GM23338 (cell line): ENCODE measurements around the gene PFN2. TPM values are rescaled to one million over a fixed set of nuclear protein-coding genes. Genes with fewer than 3 reads are reported as not detected.

Source experiments
- ATAC-seq: fragments of 200-7000 bp; cut with Tn5 transposase; 3 replicates; pipeline ENCODE4 v1.9.1; 2020
- DNase-seq: peaks from one replicate; pipeline ENCODE4 v3.0.0-alpha.2; 2015; ENCODE audit warnings: low spot score
- H2AFZ ChIP-seq: fragments of 200-600 bp; sonication (generic); 2 replicates; pipeline ENCODE4 v1.8.0; 2016; ENCODE audit warnings: antibody characterized with exemption, mild to moderate bottlenecking, moderate library complexity
- H3F3A ChIP-seq: fragments of 200-600 bp; sonication (generic); replicated peaks from 2 replicates; pipeline ENCODE4 v1.8.0; 2017; ENCODE audit warnings: antibody characterized with exemption, mixed run types, low read depth
- H3K27ac ChIP-seq: fragments of 200-600 bp; sonication (generic); 2 replicates; pipeline ENCODE4 v1.6.1; 2016; ENCODE audit warnings: low read depth
- H3K27me3 ChIP-seq: fragments of 200-600 bp; sonication (generic); 2 replicates; pipeline ENCODE4 v1.8.0; 2016; ENCODE audit warnings: mild to moderate bottlenecking, mixed run types, moderate library complexity; ENCODE audit not compliant: insufficient read depth
- H3K36me3 ChIP-seq: fragments of 200-600 bp; sonication (generic); 2 replicates; pipeline ENCODE4 v1.8.0; 2016; ENCODE audit warnings: mild to moderate bottlenecking; ENCODE audit not compliant: insufficient read depth
- H3K4me1 ChIP-seq: fragments of 200-600 bp; sonication (generic); 2 replicates; pipeline ENCODE4 v1.8.0; 2016; ENCODE audit warnings: mild to moderate bottlenecking, moderate library complexity; ENCODE audit not compliant: insufficient read depth
- H3K4me2 ChIP-seq: fragments of 200-600 bp; sonication (generic); 2 replicates; pipeline ENCODE4 v1.7.1; 2017; ENCODE audit warnings: mixed run types
- H3K4me3 ChIP-seq: fragments of 200-600 bp; sonication (generic); 2 replicates; pipeline ENCODE4 v1.6.1; 2016; ENCODE audit warnings: mixed run types
- H3K79me2 ChIP-seq: fragments of 200-600 bp; sonication (generic); replicated peaks from 2 replicates; pipeline ENCODE4 v1.8.0; 2017; ENCODE audit warnings: mild to moderate bottlenecking; ENCODE audit not compliant: insufficient read depth
- H3K9me2 ChIP-seq: fragments of 200-600 bp; sonication (generic); 2 replicates; pipeline ENCODE4 v1.8.0; 2017; ENCODE audit not compliant: insufficient read depth
- H4K20me1 ChIP-seq: fragments of 200-600 bp; sonication (generic); replicated peaks from 2 replicates; pipeline ENCODE4 v1.8.0; 2017; ENCODE audit warnings: mild to moderate bottlenecking; ENCODE audit not compliant: insufficient read depth
- H3K27ac Mint-ChIP-seq: 2 replicates; pipeline ENCODE4 v1.8.0; 2020; ENCODE audit warnings: inconsistent platforms, mild to moderate bottlenecking, moderate library complexity, mixed read lengths
- H3K27me3 Mint-ChIP-seq: 3 replicates; pipeline ENCODE4 v1.8.0; 2022; ENCODE audit warnings: low read depth, mild to moderate bottlenecking, moderate library complexity, mixed read lengths, inconsistent platforms; ENCODE audit not compliant: insufficient read depth, poor library complexity
- H3K36me3 Mint-ChIP-seq: 3 replicates; pipeline ENCODE4 v1.8.0; 2021; ENCODE audit warnings: low read depth, mild to moderate bottlenecking, inconsistent platforms, moderate library complexity, mixed read lengths
- H3K4me1 Mint-ChIP-seq: 3 replicates; pipeline ENCODE4 v1.8.0; 2020; ENCODE audit warnings: mild to moderate bottlenecking, inconsistent platforms, mixed read lengths
- H3K4me3 Mint-ChIP-seq: 3 replicates; pipeline ENCODE4 v1.8.0; 2021; ENCODE audit warnings: moderate library complexity, mild to moderate bottlenecking, inconsistent platforms, mixed read lengths
- H3K9me3 Mint-ChIP-seq: 3 replicates; pipeline ENCODE4 v1.8.0; 2020; ENCODE audit warnings: moderate library complexity, mild to moderate bottlenecking, inconsistent platforms, mixed read lengths
- CREB1 ChIP-seq: fragments of 250-450 bp; sonication (Bioruptor Pico); IDR thresholded peaks from 2 replicates; pipeline ENCODE4 v1.5.0; 2020; ENCODE audit warnings: low read depth, mild to moderate bottlenecking, moderate library complexity
- EZH2 ChIP-seq: fragments of 200-600 bp; sonication (generic); IDR thresholded peaks from one replicate; pipeline ENCODE4 v1.8.0; 2017; ENCODE audit warnings: antibody characterized with exemption, mild to moderate bottlenecking, low read depth; ENCODE audit not compliant: unreplicated experiment
- JUNB ChIP-seq: IDR thresholded peaks from one replicate; pipeline ENCODE4 v1.6.1; 2016; ENCODE audit warnings: antibody characterized with exemption; ENCODE audit not compliant: unreplicated experiment
- POLR2AphosphoS5 ChIP-seq: IDR thresholded peaks from 2 replicates; pipeline ENCODE4 v1.6.1; 2016; ENCODE audit warnings: antibody characterized with exemption, low read depth
- ZNF114 ChIP-seq: fragments of 250-450 bp; sonication (Bioruptor Pico); IDR thresholded peaks from 2 replicates; pipeline ENCODE4 v1.5.0; 2020; ENCODE audit warnings: mild to moderate bottlenecking, moderate library complexity
- ZNF331 ChIP-seq: fragments of 250-450 bp; sonication (Bioruptor Pico); IDR thresholded peaks from 2 replicates; pipeline ENCODE4 v1.5.0; 2020; ENCODE audit warnings: low read depth, mild to moderate bottlenecking, moderate library complexity
- polyA plus RNA-seq: library from polyadenylated mRNA; unstranded; fragments of >200 nt; fragmentation: Nextera tagmentation; extraction: Ambion mirVana; gene quantifications from 2 replicates; pipeline ENCODE4 v1.2.1, GENCODE V29; 2016
- total RNA-seq: library from RNA; depleted of rRNA; stranded (reverse); fragments of >200 nt; shearing (Covaris generic); gene quantifications from 2 replicates; pipeline ENCODE4 v1.2.3, GENCODE V29; 2014
- TF ChIP-seq, protein P1 (sequence below): fragments of 250-450 bp; sonication (Bioruptor Pico); IDR thresholded peaks from 2 replicates; pipeline ENCODE4 v1.5.0; 2020; ENCODE audit warnings: mild to moderate bottlenecking, moderate library complexity
- TF ChIP-seq, protein P2 (sequence below): IDR thresholded peaks from one replicate; pipeline ENCODE4 v1.6.1; 2018; ENCODE audit warnings: antibody characterized with exemption; ENCODE audit not compliant: unreplicated experiment
- TF ChIP-seq, protein P3 (sequence below), 2 experiments: fragments of 200-600 bp in 1 of 2; sonication (generic) in 1 of 2; conservative IDR thresholded peaks; 2 replicates each; pipeline versions ENCODE4 v1.5.1 to v1.6.1; 2016 to 2017; ENCODE audit warnings: antibody characterized with exemption in 2 of 2, low read depth in 2 of 2, mild to moderate bottlenecking in 2 of 2, moderate library complexity in 1 of 2

Gene PFN2
- total and polyA plus RNA-seq, 2 experiments from 2014 or later = 183 to 212 TPM

DNA sequence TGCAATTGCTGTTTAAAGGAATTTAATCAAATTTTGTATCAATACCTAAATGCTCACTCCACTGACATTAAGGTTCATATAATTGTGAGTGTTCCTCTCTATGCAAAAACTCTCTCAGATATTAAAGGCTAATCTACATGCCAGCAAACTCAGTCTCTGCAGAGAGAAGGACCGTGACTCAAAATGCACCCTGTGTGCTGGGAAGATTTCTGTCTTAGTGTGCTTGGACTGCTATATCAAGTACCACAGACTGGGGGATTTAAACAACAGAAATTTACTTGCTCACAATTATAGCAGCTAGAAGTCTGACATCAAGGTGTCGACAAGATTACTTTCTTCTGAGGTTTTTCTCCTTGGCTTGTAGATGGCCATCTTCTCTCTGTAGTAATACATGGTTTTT, 18.6 kb upstream of the PFN2 start (continued):
- TF ChIP-seq, protein P1, sequence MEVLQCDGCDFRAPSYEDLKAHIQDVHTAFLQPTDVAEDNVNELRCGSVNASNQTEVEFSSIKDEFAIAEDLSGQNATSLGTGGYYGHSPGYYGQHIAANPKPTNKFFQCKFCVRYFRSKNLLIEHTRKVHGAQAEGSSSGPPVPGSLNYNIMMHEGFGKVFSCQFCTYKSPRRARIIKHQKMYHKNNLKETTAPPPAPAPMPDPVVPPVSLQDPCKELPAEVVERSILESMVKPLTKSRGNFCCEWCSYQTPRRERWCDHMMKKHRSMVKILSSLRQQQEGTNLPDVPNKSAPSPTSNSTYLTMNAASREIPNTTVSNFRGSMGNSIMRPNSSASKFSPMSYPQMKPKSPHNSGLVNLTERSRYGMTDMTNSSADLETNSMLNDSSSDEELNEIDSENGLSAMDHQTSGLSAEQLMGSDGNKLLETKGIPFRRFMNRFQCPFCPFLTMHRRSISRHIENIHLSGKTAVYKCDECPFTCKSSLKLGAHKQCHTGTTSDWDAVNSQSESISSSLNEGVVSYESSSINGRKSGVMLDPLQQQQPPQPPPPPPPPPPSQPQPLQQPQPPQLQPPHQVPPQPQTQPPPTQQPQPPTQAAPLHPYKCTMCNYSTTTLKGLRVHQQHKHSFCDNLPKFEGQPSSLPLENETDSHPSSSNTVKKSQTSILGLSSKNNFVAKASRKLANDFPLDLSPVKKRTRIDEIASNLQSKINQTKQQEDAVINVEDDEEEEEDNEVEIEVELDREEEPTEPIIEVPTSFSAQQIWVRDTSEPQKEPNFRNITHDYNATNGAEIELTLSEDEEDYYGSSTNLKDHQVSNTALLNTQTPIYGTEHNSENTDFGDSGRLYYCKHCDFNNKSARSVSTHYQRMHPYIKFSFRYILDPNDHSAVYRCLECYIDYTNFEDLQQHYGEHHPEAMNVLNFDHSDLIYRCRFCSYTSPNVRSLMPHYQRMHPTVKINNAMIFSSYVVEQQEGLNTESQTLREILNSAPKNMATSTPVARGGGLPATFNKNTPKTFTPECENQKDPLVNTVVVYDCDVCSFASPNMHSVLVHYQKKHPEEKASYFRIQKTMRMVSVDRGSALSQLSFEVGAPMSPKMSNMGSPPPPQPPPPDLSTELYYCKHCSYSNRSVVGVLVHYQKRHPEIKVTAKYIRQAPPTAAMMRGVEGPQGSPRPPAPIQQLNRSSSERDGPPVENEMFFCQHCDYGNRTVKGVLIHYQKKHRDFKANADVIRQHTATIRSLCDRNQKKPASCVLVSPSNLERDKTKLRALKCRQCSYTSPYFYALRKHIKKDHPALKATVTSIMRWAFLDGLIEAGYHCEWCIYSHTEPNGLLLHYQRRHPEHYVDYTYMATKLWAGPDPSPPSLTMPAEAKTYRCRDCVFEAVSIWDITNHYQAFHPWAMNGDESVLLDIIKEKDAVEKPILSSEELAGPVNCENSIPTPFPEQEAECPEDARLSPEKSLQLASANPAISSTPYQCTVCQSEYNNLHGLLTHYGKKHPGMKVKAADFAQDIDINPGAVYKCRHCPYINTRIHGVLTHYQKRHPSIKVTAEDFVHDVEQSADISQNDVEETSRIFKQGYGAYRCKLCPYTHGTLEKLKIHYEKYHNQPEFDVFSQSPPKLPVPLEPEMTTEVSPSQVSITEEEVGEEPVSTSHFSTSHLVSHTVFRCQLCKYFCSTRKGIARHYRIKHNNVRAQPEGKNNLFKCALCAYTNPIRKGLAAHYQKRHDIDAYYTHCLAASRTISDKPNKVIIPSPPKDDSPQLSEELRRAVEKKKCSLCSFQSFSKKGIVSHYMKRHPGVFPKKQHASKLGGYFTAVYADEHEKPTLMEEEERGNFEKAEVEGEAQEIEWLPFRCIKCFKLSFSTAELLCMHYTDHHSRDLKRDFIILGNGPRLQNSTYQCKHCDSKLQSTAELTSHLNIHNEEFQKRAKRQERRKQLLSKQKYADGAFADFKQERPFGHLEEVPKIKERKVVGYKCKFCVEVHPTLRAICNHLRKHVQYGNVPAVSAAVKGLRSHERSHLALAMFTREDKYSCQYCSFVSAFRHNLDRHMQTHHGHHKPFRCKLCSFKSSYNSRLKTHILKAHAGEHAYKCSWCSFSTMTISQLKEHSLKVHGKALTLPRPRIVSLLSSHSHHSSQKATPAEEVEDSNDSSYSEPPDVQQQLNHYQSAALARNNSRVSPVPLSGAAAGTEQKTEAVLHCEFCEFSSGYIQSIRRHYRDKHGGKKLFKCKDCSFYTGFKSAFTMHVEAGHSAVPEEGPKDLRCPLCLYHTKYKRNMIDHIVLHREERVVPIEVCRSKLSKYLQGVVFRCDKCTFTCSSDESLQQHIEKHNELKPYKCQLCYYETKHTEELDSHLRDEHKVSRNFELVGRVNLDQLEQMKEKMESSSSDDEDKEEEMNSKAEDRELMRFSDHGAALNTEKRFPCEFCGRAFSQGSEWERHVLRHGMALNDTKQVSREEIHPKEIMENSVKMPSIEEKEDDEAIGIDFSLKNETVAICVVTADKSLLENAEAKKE (CRISPR knock-in tag) = no peak
- TF ChIP-seq CREB1 (CRISPR knock-in tag) (no peak), ZNF331 (no peak), POLR2AphosphoS5 (no peak)
- TF ChIP-seq, protein P2, sequence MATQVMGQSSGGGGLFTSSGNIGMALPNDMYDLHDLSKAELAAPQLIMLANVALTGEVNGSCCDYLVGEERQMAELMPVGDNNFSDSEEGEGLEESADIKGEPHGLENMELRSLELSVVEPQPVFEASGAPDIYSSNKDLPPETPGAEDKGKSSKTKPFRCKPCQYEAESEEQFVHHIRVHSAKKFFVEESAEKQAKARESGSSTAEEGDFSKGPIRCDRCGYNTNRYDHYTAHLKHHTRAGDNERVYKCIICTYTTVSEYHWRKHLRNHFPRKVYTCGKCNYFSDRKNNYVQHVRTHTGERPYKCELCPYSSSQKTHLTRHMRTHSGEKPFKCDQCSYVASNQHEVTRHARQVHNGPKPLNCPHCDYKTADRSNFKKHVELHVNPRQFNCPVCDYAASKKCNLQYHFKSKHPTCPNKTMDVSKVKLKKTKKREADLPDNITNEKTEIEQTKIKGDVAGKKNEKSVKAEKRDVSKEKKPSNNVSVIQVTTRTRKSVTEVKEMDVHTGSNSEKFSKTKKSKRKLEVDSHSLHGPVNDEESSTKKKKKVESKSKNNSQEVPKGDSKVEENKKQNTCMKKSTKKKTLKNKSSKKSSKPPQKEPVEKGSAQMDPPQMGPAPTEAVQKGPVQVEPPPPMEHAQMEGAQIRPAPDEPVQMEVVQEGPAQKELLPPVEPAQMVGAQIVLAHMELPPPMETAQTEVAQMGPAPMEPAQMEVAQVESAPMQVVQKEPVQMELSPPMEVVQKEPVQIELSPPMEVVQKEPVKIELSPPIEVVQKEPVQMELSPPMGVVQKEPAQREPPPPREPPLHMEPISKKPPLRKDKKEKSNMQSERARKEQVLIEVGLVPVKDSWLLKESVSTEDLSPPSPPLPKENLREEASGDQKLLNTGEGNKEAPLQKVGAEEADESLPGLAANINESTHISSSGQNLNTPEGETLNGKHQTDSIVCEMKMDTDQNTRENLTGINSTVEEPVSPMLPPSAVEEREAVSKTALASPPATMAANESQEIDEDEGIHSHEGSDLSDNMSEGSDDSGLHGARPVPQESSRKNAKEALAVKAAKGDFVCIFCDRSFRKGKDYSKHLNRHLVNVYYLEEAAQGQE = no peak

DNA sequence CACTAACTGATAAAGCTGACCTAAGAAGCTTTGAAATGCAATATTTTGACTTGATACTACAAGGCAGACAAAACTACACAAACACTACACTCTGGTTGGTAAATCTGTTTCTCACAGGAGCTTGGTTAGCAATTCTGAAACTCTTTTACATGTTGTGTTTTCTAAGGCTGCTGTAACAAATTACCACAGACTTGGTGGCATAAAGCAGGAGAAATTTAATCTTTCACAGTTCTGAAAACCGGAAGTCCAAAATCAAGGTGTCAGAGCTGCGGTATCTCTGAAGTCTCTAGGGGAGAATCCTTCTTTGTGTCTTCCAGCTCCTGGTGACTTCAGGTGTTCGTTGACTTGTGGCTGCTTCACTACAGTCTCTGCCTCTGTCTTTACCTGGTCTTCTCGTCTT, 12.9 kb upstream of the PFN2 start:
- H3K9me2 ChIP-seq = no peaks in the 10 kb centered on the region
- H3K4me1 ChIP-seq = no peaks in the 10 kb centered on the region
- H3K27me3 ChIP-seq = no peaks in the 10 kb centered on the region
- ATAC-seq = no peak
- no peaks in the 10 kb centered on the region for H3K27me3 Mint-ChIP-seq
- H3K27ac ChIP-seq = no peak overlapping the region
- H3K4me1 Mint-ChIP-seq = no peaks in the 10 kb centered on the region
- no peak overlapping the region for H3K4me3 Mint-ChIP-seq
- DNase-seq = no peak
- H4K20me1 ChIP-seq = no peaks in the 10 kb centered on the region
- H3K36me3 Mint-ChIP-seq = no peaks in the 10 kb centered on the region
- H3K27ac Mint-ChIP-seq = no peak overlapping the region
- no peaks in the 10 kb centered on the region for H3K79me2 ChIP-seq
- no peak overlapping the region for H3K4me2 ChIP-seq
- no peaks in the 10 kb centered on the region for H3K9me3 Mint-ChIP-seq
- no peak overlapping the region for H2AFZ ChIP-seq
- no peaks in the 10 kb centered on the region for H3K36me3 ChIP-seq
- H3F3A ChIP-seq = no peaks in the 10 kb centered on the region
- H3K4me3 ChIP-seq = no peak overlapping the region
- no peak for TF ChIP-seq ZNF114 (CRISPR knock-in tag)
- TF ChIP-seq CREB1 (CRISPR knock-in tag) = no peak
- TF ChIP-seq ZNF331 = no peak
- no peak for TF ChIP-seq EZH2
- TF ChIP-seq, protein P3, sequence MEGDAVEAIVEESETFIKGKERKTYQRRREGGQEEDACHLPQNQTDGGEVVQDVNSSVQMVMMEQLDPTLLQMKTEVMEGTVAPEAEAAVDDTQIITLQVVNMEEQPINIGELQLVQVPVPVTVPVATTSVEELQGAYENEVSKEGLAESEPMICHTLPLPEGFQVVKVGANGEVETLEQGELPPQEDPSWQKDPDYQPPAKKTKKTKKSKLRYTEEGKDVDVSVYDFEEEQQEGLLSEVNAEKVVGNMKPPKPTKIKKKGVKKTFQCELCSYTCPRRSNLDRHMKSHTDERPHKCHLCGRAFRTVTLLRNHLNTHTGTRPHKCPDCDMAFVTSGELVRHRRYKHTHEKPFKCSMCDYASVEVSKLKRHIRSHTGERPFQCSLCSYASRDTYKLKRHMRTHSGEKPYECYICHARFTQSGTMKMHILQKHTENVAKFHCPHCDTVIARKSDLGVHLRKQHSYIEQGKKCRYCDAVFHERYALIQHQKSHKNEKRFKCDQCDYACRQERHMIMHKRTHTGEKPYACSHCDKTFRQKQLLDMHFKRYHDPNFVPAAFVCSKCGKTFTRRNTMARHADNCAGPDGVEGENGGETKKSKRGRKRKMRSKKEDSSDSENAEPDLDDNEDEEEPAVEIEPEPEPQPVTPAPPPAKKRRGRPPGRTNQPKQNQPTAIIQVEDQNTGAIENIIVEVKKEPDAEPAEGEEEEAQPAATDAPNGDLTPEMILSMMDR (conservative IDR thresholded peaks at IDR 0.05; ENCODE audit: low read depth in 2 of 2) = no peak
- TF ChIP-seq JUNB = no peak
- no peak for TF ChIP-seq POLR2AphosphoS5
